Progenitor cell of endocrine pancreas (in vitro differentiated cells): ENCODE results near the gene LOXL4. TPM values are rescaled to one million over a fixed set of nuclear protein-coding genes. Genes with fewer than 3 reads are reported as not detected.

Experiments used
- DNase-seq: peaks from one replicate; pipeline ENCODE4 v3.0.0; 2021; ENCODE audit warnings: low spot score; ENCODE audit not compliant: unreplicated experiment
- H3K27ac Mint-ChIP-seq: 2 replicates; pipeline ENCODE4 v1.8.0; 2021; ENCODE audit warnings: mild to moderate bottlenecking, moderate library complexity, mixed read lengths
- H3K27me3 Mint-ChIP-seq: 2 replicates; pipeline ENCODE4 v1.8.0; 2021; ENCODE audit warnings: mixed read lengths
- H3K36me3 Mint-ChIP-seq: 2 replicates; pipeline ENCODE4 v1.8.0; 2022; ENCODE audit warnings: mixed read lengths; ENCODE audit not compliant: insufficient read depth
- H3K4me1 Mint-ChIP-seq: 2 replicates; pipeline ENCODE4 v1.8.0; 2021; ENCODE audit warnings: low read depth, mixed read lengths
- H3K4me3 Mint-ChIP-seq: 2 replicates; pipeline ENCODE4 v1.8.0; 2021; ENCODE audit warnings: low read depth, mild to moderate bottlenecking, moderate library complexity, mixed read lengths
- H3K9me3 Mint-ChIP-seq: 2 replicates; pipeline ENCODE4 v1.8.0; 2021; ENCODE audit warnings: low read depth, mixed read lengths
- CTCF ChIP-seq: fragments of 200-600 bp; sonication (generic); IDR thresholded peaks from one replicate; pipeline ENCODE4 v1.5.0; 2021; ENCODE audit warnings: antibody characterized with exemption, mild to moderate bottlenecking; ENCODE audit not compliant: unreplicated experiment
- total RNA-seq: library from RNA; stranded (reverse); gene quantifications from 2 replicates; pipeline ENCODE4 v1.2.1, GENCODE V29; 2021

LOXL4 gene
- total RNA-seq, 1 donor from 2014 or later: 3.7 TPM

GRCh38 chr10:98286419-98286818 is 18.4 kb upstream of the LOXL4 start:
- no peak for DNase-seq
- Mint-ChIP-seq H3K9me3 (no peaks in the 10 kb centered on the region), H3K4me1 (no peaks in the 10 kb centered on the region)

GRCh38 chr10:98285416-98285815 is 17.4 kb upstream of the LOXL4 start:
- H3K4me3 Mint-ChIP-seq: no peak overlapping the region
- no peak for TF ChIP-seq CTCF
- no peaks in the 10 kb centered on the region for H3K36me3 Mint-ChIP-seq
- H3K27ac Mint-ChIP-seq: no peak overlapping the region
- H3K9me3 Mint-ChIP-seq: no peaks in the 10 kb centered on the region
- peaks cover 26% of the 10 kb centered on the region for H3K27me3 Mint-ChIP-seq
- H3K4me1 Mint-ChIP-seq: no peaks in the 10 kb centered on the region
- no peak for DNase-seq

More at GRCh38 chr10:98286419-98286818, 18.4 kb upstream of the LOXL4 start:
- no peak for TF ChIP-seq CTCF
- Mint-ChIP-seq H3K36me3 (no peaks in the 10 kb centered on the region), H3K4me3 (no peak overlapping the region), H3K27ac (no peak overlapping the region), H3K27me3 (peaks cover 27% of the 10 kb centered on the region)

GRCh38 chr10:98276311-98276710 is 8.3 kb upstream of the LOXL4 start:
- Mint-ChIP-seq H3K36me3 (no peaks in the 10 kb centered on the region), H3K27me3 (peaks cover 48% of the 10 kb centered on the region), H3K9me3 (no peaks in the 10 kb centered on the region), H3K27ac (no peak overlapping the region), H3K4me1 (peaks cover 1% of the 10 kb centered on the region), H3K4me3 (no peak overlapping the region)
- no peak for DNase-seq
- TF ChIP-seq CTCF: no peak

GRCh38 chr10:98274562-98274961 is 6.6 kb upstream of the LOXL4 start:
- no peak overlapping the region for H3K27ac Mint-ChIP-seq
- no peaks in the 10 kb centered on the region for H3K9me3 Mint-ChIP-seq
- H3K27me3 Mint-ChIP-seq: peaks cover 54% of the 10 kb centered on the region
- peaks cover 10% of the 10 kb centered on the region for H3K4me1 Mint-ChIP-seq
- no peak for TF ChIP-seq CTCF
- no peak overlapping the region for H3K4me3 Mint-ChIP-seq
- H3K36me3 Mint-ChIP-seq: no peaks in the 10 kb centered on the region
- no peak for DNase-seq

GRCh38 chr10:98273057-98273850 is 5.3 kb upstream of the LOXL4 start:
- no peak overlapping the region for H3K27ac Mint-ChIP-seq
- TF ChIP-seq CTCF: no peak
- H3K4me3 Mint-ChIP-seq: no peak overlapping the region
- no peaks in the 10 kb centered on the region for H3K9me3 Mint-ChIP-seq
- H3K36me3 Mint-ChIP-seq: no peaks in the 10 kb centered on the region
- DNase-seq: no peak
- H3K4me1 Mint-ChIP-seq: peaks cover 18% of the 10 kb centered on the region
- H3K27me3 Mint-ChIP-seq: peaks cover 60% of the 10 kb centered on the region
